HCT116 (cell line): ENCODE data around the gene WDR88. TPM values are rescaled to one million over a fixed set of nuclear protein-coding genes. Genes with fewer than 3 reads are reported as not detected.

ENCODE experiments used
- CBX3 ChIP-seq: IDR thresholded peaks from 2 replicates; pipeline ENCODE4 v1.6.1; 2012; ENCODE audit warnings: low read depth
- CEBPB ChIP-seq: IDR thresholded peaks from 2 replicates; pipeline ENCODE4 v1.6.1; 2012; ENCODE audit warnings: low read depth
- ELF1 ChIP-seq: IDR thresholded peaks from 2 replicates; pipeline ENCODE4 v1.6.1; 2012; ENCODE audit warnings: low read depth, borderline replicate concordance
- EZH2 ChIP-seq: fragments of 200-600 bp; sonication (generic); IDR thresholded peaks from 2 replicates; pipeline ENCODE4 v1.6.1; 2017; ENCODE audit warnings: antibody characterized with exemption, mixed run types
- FOSL1 ChIP-seq: IDR thresholded peaks from 2 replicates; pipeline ENCODE4 v1.6.1; 2012; ENCODE audit warnings: low read depth
- POLR2A ChIP-seq: IDR thresholded peaks from 2 replicates; pipeline ENCODE4 v1.7.0; 2011; ENCODE audit warnings: borderline replicate concordance; ENCODE audit not compliant: insufficient read depth, insufficient read length; ENCODE audit errors: extremely low read depth
- POLR2AphosphoS5 ChIP-seq: IDR thresholded peaks from 2 replicates; pipeline ENCODE4 v1.6.1; 2011; ENCODE audit warnings: mild to moderate bottlenecking, low read depth, low read length, moderate library complexity
- SIN3A ChIP-seq: IDR thresholded peaks from 2 replicates; pipeline ENCODE4 v1.6.1; 2012; ENCODE audit warnings: low read depth
- SRF ChIP-seq: IDR thresholded peaks from 2 replicates; pipeline ENCODE4 v1.6.1; 2012; ENCODE audit warnings: low read depth
- TCF7L2 ChIP-seq: IDR thresholded peaks from 2 replicates; pipeline ENCODE4 v1.7.0; 2011; ENCODE audit warnings: borderline replicate concordance, inconsistent platforms; ENCODE audit not compliant: insufficient read depth, insufficient read length; ENCODE audit errors: extremely low read depth
- YY1 ChIP-seq: IDR thresholded peaks from 2 replicates; pipeline ENCODE4 v1.6.1; 2011; ENCODE audit warnings: low read length, low read depth, moderate library complexity, mild to moderate bottlenecking; ENCODE audit not compliant: insufficient replicate concordance; ENCODE audit errors: extremely low read depth
- ZFX ChIP-seq: fragments of 450-650 bp; IDR thresholded peaks from 2 replicates; pipeline ENCODE4 v1.6.1; 2017
- total RNA-seq: library from RNA; stranded (reverse); gene quantifications from one replicate; pipeline ENCODE4 v1.2.1, GENCODE V29; 2021; ENCODE audit not compliant: unreplicated experiment
- TF ChIP-seq, protein P1 (sequence below): IDR thresholded peaks from 2 replicates; pipeline ENCODE4 v1.6.1; 2011; ENCODE audit warnings: mild to moderate bottlenecking, low read length, moderate library complexity; ENCODE audit not compliant: insufficient replicate concordance; ENCODE audit errors: extremely low read depth
- TF ChIP-seq, protein P2 (sequence below): IDR thresholded peaks from 2 replicates; pipeline ENCODE4 v1.6.1; 2012

WDR88 gene
- total RNA-seq, 1 experiment from 2014 or later, result not detected

DNA sequence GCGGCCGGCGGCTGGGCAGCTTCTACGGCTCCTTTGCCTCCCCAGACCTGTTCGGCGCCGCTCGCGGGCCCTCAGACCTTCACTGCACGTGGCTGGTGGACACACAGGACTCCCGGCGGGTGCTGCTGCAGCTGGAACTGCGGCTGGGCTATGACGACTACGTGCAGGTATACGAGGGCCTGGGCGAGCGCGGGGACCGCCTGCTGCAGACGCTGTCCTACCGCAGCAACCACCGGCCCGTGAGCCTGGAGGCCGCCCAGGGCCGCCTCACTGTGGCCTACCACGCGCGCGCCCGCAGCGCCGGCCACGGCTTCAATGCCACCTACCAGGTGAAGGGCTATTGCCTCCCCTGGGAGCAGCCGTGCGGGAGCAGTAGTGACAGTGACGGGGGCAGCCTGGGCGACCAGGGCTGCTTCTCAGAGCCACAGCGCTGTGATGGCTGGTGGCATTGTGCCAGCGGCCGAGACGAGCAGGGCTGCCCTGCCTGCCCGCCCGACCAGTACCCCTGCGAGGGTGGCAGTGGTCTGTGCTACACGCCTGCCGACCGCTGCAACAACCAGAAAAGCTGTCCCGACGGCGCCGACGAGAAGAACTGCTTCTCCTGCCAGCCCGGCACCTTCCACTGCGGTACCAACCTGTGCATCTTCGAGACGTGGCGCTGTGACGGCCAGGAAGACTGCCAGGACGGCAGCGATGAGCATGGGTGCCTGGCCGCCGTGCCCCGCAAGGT lies 73.8 kb downstream of the WDR88 start (continued):
- no peak for TF ChIP-seq YY1
- no peak for TF ChIP-seq FOSL1
- no peak for TF ChIP-seq POLR2A
- TF ChIP-seq ZFX, result no peak
- TF ChIP-seq ELF1, result no peak
- TF ChIP-seq, protein P1, sequence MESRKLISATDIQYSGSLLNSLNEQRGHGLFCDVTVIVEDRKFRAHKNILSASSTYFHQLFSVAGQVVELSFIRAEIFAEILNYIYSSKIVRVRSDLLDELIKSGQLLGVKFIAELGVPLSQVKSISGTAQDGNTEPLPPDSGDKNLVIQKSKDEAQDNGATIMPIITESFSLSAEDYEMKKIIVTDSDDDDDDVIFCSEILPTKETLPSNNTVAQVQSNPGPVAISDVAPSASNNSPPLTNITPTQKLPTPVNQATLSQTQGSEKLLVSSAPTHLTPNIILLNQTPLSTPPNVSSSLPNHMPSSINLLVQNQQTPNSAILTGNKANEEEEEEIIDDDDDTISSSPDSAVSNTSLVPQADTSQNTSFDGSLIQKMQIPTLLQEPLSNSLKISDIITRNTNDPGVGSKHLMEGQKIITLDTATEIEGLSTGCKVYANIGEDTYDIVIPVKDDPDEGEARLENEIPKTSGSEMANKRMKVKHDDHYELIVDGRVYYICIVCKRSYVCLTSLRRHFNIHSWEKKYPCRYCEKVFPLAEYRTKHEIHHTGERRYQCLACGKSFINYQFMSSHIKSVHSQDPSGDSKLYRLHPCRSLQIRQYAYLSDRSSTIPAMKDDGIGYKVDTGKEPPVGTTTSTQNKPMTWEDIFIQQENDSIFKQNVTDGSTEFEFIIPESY, result no peak
- no peak for TF ChIP-seq POLR2AphosphoS5
- TF ChIP-seq TCF7L2, result no peak
- TF ChIP-seq, protein P2, sequence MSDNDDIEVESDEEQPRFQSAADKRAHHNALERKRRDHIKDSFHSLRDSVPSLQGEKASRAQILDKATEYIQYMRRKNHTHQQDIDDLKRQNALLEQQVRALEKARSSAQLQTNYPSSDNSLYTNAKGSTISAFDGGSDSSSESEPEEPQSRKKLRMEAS, result no peak
- no peak for TF ChIP-seq CEBPB
- no peak for TF ChIP-seq CBX3
- no peak for TF ChIP-seq SRF
- TF ChIP-seq SIN3A, result no peak
- TF ChIP-seq EZH2, result no peak
- TF ChIP-seq, all 23 proteins: peak for 0
